Common myeloid progenitor, CD34-positive (primary cell): Measurements from ENCODE around the gene IFT20.

Experiments used
- CTCF ChIA-PET: fragments of 350-600 bp; sonication (Branson Sonifier 250); formaldehyde crosslinking; loops from one replicate; lab custom pipeline; 2021; ENCODE audit warnings: antibody characterized with exemption; lab: Charles Lee
- POLR2A ChIA-PET: fragments of 350-600 bp; sonication (Branson Sonifier 250); formaldehyde crosslinking; loops from one replicate; lab custom pipeline; 2021; ENCODE audit warnings: antibody characterized with exemption; lab: Charles Lee
- DNase-seq, 3 donors: peaks; one replicate each; pipeline versions ENCODE4 v3.0.0 to v3.0.0-alpha.2; 2013
- H3K27ac ChIP-seq, 2 experiments: 1 replicate in 1 of 2; 2 replicates in 1 of 2; pipeline ENCODE4 v1.7.0; 2013; ENCODE audit warnings: inconsistent platforms in 2 of 2, low read length in 2 of 2, mild to moderate bottlenecking in 2 of 2, low read depth in 1 of 2, moderate library complexity in 1 of 2; ENCODE audit not compliant: severe bottlenecking in 2 of 2, insufficient read depth in 1 of 2, poor library complexity in 1 of 2
- H3K27me3 ChIP-seq, 5 experiments: replicated peaks in 2 of 5; 1 replicate in 3 of 5; 2 replicates in 2 of 5; pipeline versions ENCODE4 v1.6.1 to v1.7.0; 2013; ENCODE audit warnings: low read length in 4 of 5, mild to moderate bottlenecking in 2 of 5, moderate library complexity in 2 of 5, inconsistent platforms in 1 of 5; ENCODE audit not compliant: insufficient read depth in 5 of 5, control insufficient read depth in 4 of 5
- H3K36me3 ChIP-seq, 4 experiments: 1 replicate in 2 of 4; 2 replicates in 2 of 4; pipeline versions ENCODE4 v1.6.1 to v1.7.0; 2013; ENCODE audit warnings: low read length in 3 of 4, control low read depth in 1 of 4, mild to moderate bottlenecking in 1 of 4; ENCODE audit not compliant: control insufficient read depth in 4 of 4, insufficient read depth in 4 of 4
- H3K4me1 ChIP-seq, 4 experiments: 1 replicate in 3 of 4; 2 replicates in 1 of 4; pipeline versions ENCODE4 v1.6.1 to v1.7.1; 2013; ENCODE audit warnings: low read length in 3 of 4, mild to moderate bottlenecking in 3 of 4, control low read depth in 1 of 4, inconsistent platforms in 1 of 4, moderate library complexity in 1 of 4; ENCODE audit not compliant: control insufficient read depth in 4 of 4, insufficient read depth in 4 of 4; ENCODE audit errors: control extremely low read depth in 1 of 4
- H3K4me3 ChIP-seq, 7 experiments: 1 replicate in 4 of 7; 2 replicates in 3 of 7; pipeline versions ENCODE4 v1.5.1 to v1.7.0; 2013; ENCODE audit warnings: mild to moderate bottlenecking in 7 of 7, low read length in 6 of 7, moderate library complexity in 6 of 7, inconsistent platforms in 2 of 7, low read depth in 2 of 7, control low read depth in 1 of 7; ENCODE audit not compliant: insufficient read depth in 4 of 7, control insufficient read depth in 1 of 7; ENCODE audit errors: extremely low read depth in 1 of 7
- H3K9me3 ChIP-seq, 5 experiments: 1 replicate in 4 of 5; 2 replicates in 1 of 5; pipeline versions ENCODE4 v1.6.1 to v1.7.1; 2013; ENCODE audit warnings: low read length in 4 of 5, mild to moderate bottlenecking in 2 of 5, inconsistent platforms in 1 of 5, low read depth in 1 of 5, moderate library complexity in 1 of 5; ENCODE audit not compliant: control insufficient read depth in 4 of 5, insufficient read depth in 2 of 5; ENCODE audit errors: control extremely low read depth in 1 of 5
- WGBS: methylation state at CpG from one replicate; pipeline ENCODE4 v1.1.5; 2013; ENCODE audit not compliant: insufficient coverage; 5-methylcytosine and 5-hydroxymethylcytosine counted together

The IFT20 gene

GRCh38 chr17:28368915-28369683 lies 33.8 kb upstream of the IFT20 start:
- Histone ChIP-seq H3K4me1 (peaks cover 0 to 22% (median 12%) of the 10 kb centered on the region in 4 experiments), H3K27me3 (peaks cover 0 to 14% (median 0%) of the 10 kb centered on the region in 5 experiments), H3K36me3 (peaks cover 0 to 9% (median 0%) of the 10 kb centered on the region in 4 experiments), H3K27ac (no peak overlapping the region), H3K9me3 (no peaks in the 10 kb centered on the region), H3K4me3 (no peak overlapping the region)
- WGBS, result 95% methylated on average over 21 of the region's 23 CpGs
- no peak for DNase-seq
- ChIA-PET CTCF (interaction anchor here (5.1 kb wide), 1 partner anchor 11 kb away, joined by 27 read pairs; the partner anchor contains the start of gene POLDIP2), POLR2A (no interaction called here)

- WGBS, result 93% methylated on average over 5 of the region's 5 CpGs
- POLR2A ChIA-PET, result no interaction called here
Measured at GRCh38 chr17:28368306-28368831, 33.1 kb upstream of the IFT20 start.

DNA sequence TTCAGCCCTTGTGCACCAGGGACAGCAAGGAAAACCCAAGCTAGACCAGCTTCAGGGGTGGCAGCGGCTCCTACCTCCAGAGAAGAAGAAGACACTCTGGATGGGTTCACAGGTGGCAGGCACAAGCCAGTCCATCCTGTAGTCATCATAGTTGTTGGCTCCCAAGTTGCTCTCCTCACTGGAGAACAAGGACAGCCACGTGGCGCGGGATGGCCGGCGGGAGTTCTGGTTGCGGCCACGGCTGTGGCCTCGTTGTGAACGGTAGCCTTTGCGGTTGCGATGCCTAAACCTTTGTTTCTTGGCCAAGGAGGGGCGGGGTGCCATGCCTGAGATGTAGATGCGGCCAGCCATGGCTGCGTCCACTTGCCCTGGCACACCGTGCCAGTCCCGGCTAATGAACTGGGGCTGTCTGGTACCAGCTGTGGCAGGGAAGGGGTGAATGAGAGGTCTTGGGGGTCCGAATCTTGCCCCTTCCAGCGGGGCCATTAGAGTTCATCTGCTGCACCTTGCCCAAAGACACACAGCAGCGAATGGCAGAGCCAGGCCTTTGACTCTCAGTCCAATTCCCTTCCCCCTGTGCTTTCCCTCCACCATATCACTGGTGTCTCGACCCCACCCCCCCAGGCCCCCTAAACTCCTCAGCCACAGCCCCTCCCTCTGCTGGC lies 32.5 kb upstream of the IFT20 start:
- POLR2A ChIA-PET, result no interaction called here
- 98% methylated on average over 20 of the region's 21 CpGs for WGBS
- Histone ChIP-seq H3K36me3 (peaks cover 0 to 22% (median 10%) of the 10 kb centered on the region in 4 experiments), H3K4me3 (no peak overlapping the region), H3K27me3 (peaks cover 0 to 7% (median 0%) of the 10 kb centered on the region in 5 experiments), H3K4me1 (peaks cover 0 to 16% (median 10%) of the 10 kb centered on the region in 4 experiments), H3K9me3 (no peaks in the 10 kb centered on the region), H3K27ac (no peak overlapping the region)
- CTCF ChIA-PET, result interaction anchor here (0.8 to 5.1 kb wide), 2 partner anchors 9 to 337 kb away, joined by 3 to 27 read pairs; partner anchors contain the start of gene POLDIP2
- DNase-seq, result no peak

More at GRCh38 chr17:28368306-28368831, 33.1 kb upstream of the IFT20 start:
- Histone ChIP-seq H3K36me3 (peaks cover 0 to 16% (median 6%) of the 10 kb centered on the region in 4 experiments), H3K9me3 (no peaks in the 10 kb centered on the region), H3K27me3 (peaks cover 0 to 13% (median 0%) of the 10 kb centered on the region in 5 experiments), H3K27ac (no peak overlapping the region), H3K4me3 (no peak overlapping the region), H3K4me1 (peaks cover 0 to 21% (median 12%) of the 10 kb centered on the region in 4 experiments)
- CTCF ChIA-PET, result interaction anchor here (0.8 to 5.1 kb wide), 2 partner anchors 10 to 338 kb away, joined by 3 to 27 read pairs; partner anchors contain the start of gene POLDIP2
- DNase-seq, result no peak

- Histone ChIP-seq H3K27me3 (no peaks in the 10 kb centered on the region), H3K27ac (no peak overlapping the region), H3K36me3 (peaks cover under 1 to 32% (median 17%) of the 10 kb centered on the region in 4 experiments), H3K9me3 (no peaks in the 10 kb centered on the region), H3K4me3 (no peak overlapping the region), H3K4me1 (peaks cover 0 to 4% (median 1%) of the 10 kb centered on the region in 4 experiments)
- WGBS, result no CpG with 5 or more reads among the region's 1 CpG
- DNase-seq, result no peak
- CTCF ChIA-PET, result interaction anchor here (5.1 kb wide), 1 partner anchor 8 kb away, joined by 27 read pairs; the partner anchor contains the start of gene POLDIP2
- POLR2A ChIA-PET, result no interaction called here
Measured at GRCh38 chr17:28366605-28367004, 31.3 kb upstream of the IFT20 start.

- no CpG with 5 or more reads among the region's 3 CpGs for WGBS
- peaks cover 4 to 43% (median 25%) of the 10 kb centered on the region in 4 experiments for H3K36me3 ChIP-seq
- no peak overlapping the region for H3K4me3 ChIP-seq
- ChIA-PET POLR2A (no interaction called here), CTCF (interaction anchor here (1.1 to 1.4 kb wide), 2 partner anchors 30 to 390 kb away, joined by 3 to 4 read pairs; partner anchors contain the start of genes IFT20 and TNFAIP1)
- no peaks in the 10 kb centered on the region for H3K9me3 ChIP-seq
- H3K4me1 ChIP-seq, result no peaks in the 10 kb centered on the region
- no peak for DNase-seq
- no peak overlapping the region for H3K27ac ChIP-seq
- no peaks in the 10 kb centered on the region for H3K27me3 ChIP-seq
Measured at GRCh38 chr17:28365487-28365886, 30.2 kb upstream of the IFT20 start.

- Histone ChIP-seq H3K9me3 (no peaks in the 10 kb centered on the region), H3K27me3 (no peaks in the 10 kb centered on the region), H3K4me1 (no peaks in the 10 kb centered on the region), H3K4me3 (no peak within 1 kb of the TSS), H3K27ac (no peak within 1 kb of the TSS), H3K36me3 (peaks cover 4 to 49% (median 28%) of the 10 kb centered on the region in 4 experiments)
- POLR2A ChIA-PET, result no interaction called here
- 94% methylated on average over 10 of the region's 13 CpGs for WGBS
- CTCF ChIA-PET, result interaction anchor here (0.8 to 1.4 kb wide), 3 partner anchors 19 to 389 kb away, joined by 3 to 4 read pairs (median 3); partner anchors contain the start of genes IFT20 and TNFAIP1
- DNase-seq, result no peak
Measured at GRCh38 chr17:28364665-28365363, 29.5 kb upstream of the IFT20 start, which contains the start of gene SEBOX. TSS of gene SEBOX (minus strand) at chr17:28365199. CDS start at chr17:28365151, 48 bp downstream.
